GM12878 (cell line): Measurements from ENCODE around the gene RNF31. TPM values are rescaled to one million over a fixed set of nuclear protein-coding genes. Genes with fewer than 3 reads are reported as not detected.

Experiments
- ATAC-seq: fragments of 200-7000 bp; cut with Tn5 transposase; 3 replicates; pipeline ENCODE4 v1.9.1; 2020; ENCODE audit warnings: mild to moderate bottlenecking, moderate library complexity
- BruUV-seq: library from RNA; stranded (reverse); fragments of 400-500 nt; replicated peaks from 2 replicates; lab custom pipeline; 2021; lab: Mats Ljungman, UMichigan
- CTCF ChIA-PET: fragments of 300-600 bp; sonication (Branson Sonifier 250); formaldehyde crosslinking; extraction: SDS; loops from one replicate; lab custom pipeline; 2021; ENCODE audit warnings: inconsistent platforms; lab: Yijun Ruan, JAX
- POLR2A ChIA-PET: fragments of 350-600 bp; formaldehyde crosslinking; extraction: SDS; loops from one replicate; lab custom pipeline; 2021; ENCODE audit warnings: inconsistent platforms; lab: Charles Lee
- RAD21 ChIA-PET: fragments of 300-600 bp; sonication (Branson Sonifier 250); formaldehyde crosslinking; loops from one replicate; lab custom pipeline; 2023; ENCODE audit warnings: antibody characterized with exemption; ENCODE audit not compliant: unreplicated experiment; lab: Charles Lee
- SMC1A ChIA-PET: fragments of 300-600 bp; sonication (Branson Sonifier 250); formaldehyde crosslinking; loops from one replicate; lab custom pipeline; 2023; ENCODE audit not compliant: unreplicated experiment, uncharacterized antibody; lab: Charles Lee
- DNase-seq: peaks from one replicate; pipeline ENCODE4 v3.0.0-alpha.2; 2011; ENCODE audit warnings: low read depth, low spot score
- FAIRE-seq: peaks from 3 replicates; lab custom pipeline; 2011; peaks lifted over from hg19 to GRCh38; lab: Jason Lieb, UNC
- H2AFZ ChIP-seq: 2 replicates; pipeline ENCODE4 v1.6.0; 2011; ENCODE audit warnings: low read depth, low read length, control low read depth; ENCODE audit not compliant: control insufficient read depth
- H3K27ac ChIP-seq: 2 replicates; pipeline ENCODE4 v1.5.1; 2011; ENCODE audit warnings: control low read depth; ENCODE audit not compliant: control insufficient read depth, insufficient read depth
- H3K27me3 ChIP-seq, 2 experiments: replicated peaks in 1 of 2; 2 replicates each; pipeline versions ENCODE4 v1.6.0 to v1.6.1; 2011; ENCODE audit warnings: low read length in 1 of 2; ENCODE audit not compliant: control insufficient read depth in 2 of 2, insufficient read depth in 2 of 2
- H3K36me3 ChIP-seq, 2 experiments: 2 replicates each; pipeline ENCODE4 v1.5.1; 2011; ENCODE audit warnings: low read length in 1 of 2; ENCODE audit not compliant: control insufficient read depth in 2 of 2, insufficient read depth in 2 of 2
- H3K4me1 ChIP-seq: 2 replicates; pipeline ENCODE4 v1.6.1; 2011; ENCODE audit warnings: mild to moderate bottlenecking, low read length, moderate library complexity, mixed read lengths; ENCODE audit not compliant: control insufficient read depth, insufficient read depth
- H3K4me2 ChIP-seq: 2 replicates; pipeline ENCODE4 v1.6.0; 2011; ENCODE audit warnings: control low read depth; ENCODE audit not compliant: control insufficient read depth, insufficient read depth
- H3K4me3 ChIP-seq: fragments of 200-600 bp; sonication (generic); 2 replicates; pipeline ENCODE4 v1.5.1; 2016
- H3K79me2 ChIP-seq: 2 replicates; pipeline ENCODE4 v1.6.0; 2011; ENCODE audit warnings: low read length; ENCODE audit not compliant: control insufficient read depth, insufficient read depth
- H3K9ac ChIP-seq: 2 replicates; pipeline ENCODE4 v1.8.0; 2011; ENCODE audit warnings: low read length, control low read depth, mixed read lengths; ENCODE audit not compliant: control insufficient read depth, insufficient read depth
- H3K9me3 ChIP-seq: replicated peaks from 3 replicates; pipeline ENCODE4 v1.5.1; 2011; ENCODE audit warnings: mild to moderate bottlenecking, low read length; ENCODE audit not compliant: control insufficient read depth, insufficient read depth
- H4K20me1 ChIP-seq: 2 replicates; pipeline ENCODE4 v1.6.0; 2011; ENCODE audit not compliant: control insufficient read depth, insufficient read depth
- CREB1 ChIP-seq: IDR thresholded peaks from 2 replicates; pipeline ENCODE4 v1.6.1; 2012; ENCODE audit warnings: low read depth, mild to moderate bottlenecking, inconsistent platforms
- EZH2 ChIP-seq: IDR thresholded peaks from 2 replicates; pipeline ENCODE4 v1.6.1; 2012; ENCODE audit warnings: low read depth, mild to moderate bottlenecking, control low read depth, inconsistent platforms, low read length, borderline replicate concordance; ENCODE audit not compliant: control insufficient read depth
- HDAC2 ChIP-seq: fragments of 200-600 bp; sonication (generic); IDR thresholded peaks from 2 replicates; pipeline ENCODE4 v1.6.1; 2017
- MAX ChIP-seq: IDR thresholded peaks from 2 replicates; pipeline ENCODE4 v1.6.1; 2012; ENCODE audit warnings: low read depth, low read length, improper control_type of control experiment
- MLLT1 ChIP-seq: fragments of 450-650 bp; IDR thresholded peaks from 2 replicates; pipeline ENCODE4 v1.6.1; 2016; ENCODE audit warnings: mild to moderate bottlenecking
- POLR2AphosphoS5 ChIP-seq: IDR thresholded peaks from 2 replicates; pipeline ENCODE4 v1.6.1; 2011; ENCODE audit warnings: mild to moderate bottlenecking, low read length, inconsistent platforms
- POU2F2 ChIP-seq: IDR thresholded peaks from 3 replicates; pipeline ENCODE4 v1.6.1; 2011; ENCODE audit warnings: low read depth, mild to moderate bottlenecking, low read length, borderline replicate concordance
- SIX5 ChIP-seq: IDR thresholded peaks from 2 replicates; pipeline ENCODE4 v1.6.1; 2011; ENCODE audit warnings: mild to moderate bottlenecking, low read depth, low read length, moderate library complexity; ENCODE audit not compliant: severe bottlenecking
- SMAD5 ChIP-seq: IDR thresholded peaks from 2 replicates; pipeline ENCODE4 v1.6.1; 2016; ENCODE audit warnings: antibody characterized with exemption, low read depth
- SREBF2 ChIP-seq: IDR thresholded peaks from 2 replicates; pipeline ENCODE4 v1.6.1; 2012; ENCODE audit warnings: mild to moderate bottlenecking, low read length
- ZNF592 ChIP-seq: fragments of 450-650 bp; IDR thresholded peaks from 2 replicates; pipeline ENCODE4 v1.6.1; 2017; ENCODE audit warnings: mild to moderate bottlenecking, moderate library complexity
- ZSCAN29 ChIP-seq: fragments of 450-650 bp; IDR thresholded peaks from 2 replicates; pipeline ENCODE4 v1.6.1; 2017; ENCODE audit warnings: mild to moderate bottlenecking, moderate library complexity
- WGBS: methylation state at CpG from one replicate; pipeline ENCODE4 v1.1.6; 2016; ENCODE audit warnings: low lambda C conversion rate; ENCODE audit not compliant: insufficient replicate concordance, insufficient coverage; ENCODE audit errors: missing lambda C conversion rate; 5-methylcytosine and 5-hydroxymethylcytosine counted together
- in situ Hi-C: fragments of 300-500 bp; cut with MboI; formaldehyde crosslinking; loops from 9 replicates; pipeline ENCODE4 v1.14.3; 2018; ENCODE audit warnings: mixed read lengths
- intact Hi-C: fragments of 100-400 bp; cut with micrococcal nuclease; formaldehyde crosslinking; loops from one replicate; pipeline ENCODE4 v1.14.2; 2022; ENCODE audit not compliant: unreplicated experiment
- polyA plus RNA-seq, 11 experiments: library from polyadenylated mRNA; depleted of rRNA in 4 of 11; unstranded in 6 of 11; stranded (reverse) in 5 of 11; fragments of >200 nt; fragmentation: Nextera tagmentation in 4 of 11; fragmentation: Illumina TruSeq in 1 of 11; extraction: Ambion mirVana in 4 of 11; extraction: Trizol in 1 of 11; gene quantifications; 1 replicate in 1 of 11; 2 replicates in 10 of 11; pipeline versions ENCODE4 v1.2.1 to v1.2.3, GENCODE V29; 2011 to 2016; ENCODE audit warnings: inconsistent platforms in 2 of 11, missing spikeins in 2 of 11, low read depth in 1 of 11
- total RNA-seq, 4 experiments: library from RNA; depleted of rRNA in 3 of 4; stranded (reverse); fragments of >200 nt in 3 of 4; fragmentation: Illumina TruSeq in 1 of 4; extraction: Trizol in 1 of 4; gene quantifications; 2 replicates each; pipeline versions ENCODE4 v1.2.1 to v1.2.3, GENCODE V29; 2013 to 2021

Gene RNF31
- total and polyA plus RNA-seq, 10 of the 15 experiments (the other 5 are each of a cell fraction or from before 2014, with no cell fraction given): 8.5 to 92.7 (median 52.0) TPM

- in situ Hi-C loops: no loop called here
- intact Hi-C loops: no loop called here
Observed at GRCh38 chr14:24190416-24190815, 43.1 kb downstream of the RNF31 start.

More at GRCh38 chr14:24190416-24190815, 43.1 kb downstream of the RNF31 start:
- ChIA-PET CTCF (interaction anchor here (1.2 to 2.2 kb wide), 2 partner anchors 52 to 106 kb away, joined by 3 to 7 read pairs; partner anchors contain the start of gene TINF2), RAD21 (no interaction called here), POLR2A (interaction anchor here (1.0 to 2.5 kb wide), 3 partner anchors 23 to 65 kb away, joined by 3 to 10 read pairs (median 3); partner anchors contain the start of genes CHMP4A, PSME2 and RNF31), SMC1A (no interaction called here)
- no peaks in the 10 kb centered on the region for H3K27me3 ChIP-seq
- H2AFZ ChIP-seq: no peak overlapping the region
- FAIRE-seq (no peak), ATAC-seq (no peak), DNase-seq (no peak)
- H3K4me3 ChIP-seq: no peak overlapping the region
- peaks cover 37% of the 10 kb centered on the region for H3K79me2 ChIP-seq
- no peak overlapping the region for H3K9ac ChIP-seq
- 83% methylated on average over 10 of the region's 10 CpGs for WGBS
- TF ChIP-seq MAX (no peak), ZNF592 (no peak), POLR2AphosphoS5 (no peak), ZSCAN29 (no peak), SIX5 (no peak), MLLT1 (no peak), SREBF2 (no peak), SMAD5 (no peak), POU2F2 (no peak), HDAC2 (no peak), CREB1 (no peak), EZH2 (no peak)
- no peak overlapping the region for H3K4me2 ChIP-seq
- no peaks in the 10 kb centered on the region for H3K9me3 ChIP-seq
- no peaks in the 10 kb centered on the region for H4K20me1 ChIP-seq
- H3K4me1 ChIP-seq: peaks cover 9% of the 10 kb centered on the region
- H3K36me3 ChIP-seq: peaks cover 2 to 17% of the 10 kb centered on the region in 2 experiments
- no peak overlapping the region for H3K27ac ChIP-seq
- BruUV-seq: no TSS peak
